Ishikawa (cell line): Measurements from ENCODE around the gene C4orf54.

ENCODE experiments used
- CEBPB ChIP-seq: IDR thresholded peaks from 2 replicates; pipeline ENCODE4 v1.6.1; 2012
- CREB1 ChIP-seq: IDR thresholded peaks from 2 replicates; pipeline ENCODE4 v1.6.1; 2012; ENCODE audit warnings: low read depth
- EGR1 ChIP-seq: IDR thresholded peaks from 2 replicates; pipeline ENCODE4 v1.6.1; 2012
- EP300 ChIP-seq: IDR thresholded peaks from 2 replicates; pipeline ENCODE4 v1.6.1; 2012; ENCODE audit warnings: borderline replicate concordance
- FOXM1 ChIP-seq: IDR thresholded peaks from 2 replicates; pipeline ENCODE4 v1.6.1; 2012; ENCODE audit warnings: low read depth, borderline replicate concordance
- RAD21 ChIP-seq: IDR thresholded peaks from 2 replicates; pipeline ENCODE4 v1.6.1; 2012; ENCODE audit warnings: low read depth
- TAF1 ChIP-seq: IDR thresholded peaks from 2 replicates; pipeline ENCODE4 v1.6.1; 2012; ENCODE audit warnings: low read depth, mild to moderate bottlenecking
- TCF12 ChIP-seq: IDR thresholded peaks from 2 replicates; pipeline ENCODE4 v1.6.1; 2012; ENCODE audit warnings: low read depth
- USF1 ChIP-seq: IDR thresholded peaks from 2 replicates; pipeline ENCODE4 v1.6.1; 2012
- YY1 ChIP-seq: IDR thresholded peaks from 2 replicates; pipeline ENCODE4 v1.6.1; 2012; ENCODE audit warnings: low read depth
- ZBTB7A ChIP-seq: IDR thresholded peaks from 2 replicates; pipeline ENCODE4 v1.6.1; 2012; ENCODE audit warnings: low read depth
- TF ChIP-seq, protein P1 (sequence below): IDR thresholded peaks from 2 replicates; pipeline ENCODE4 v1.6.1; 2012
- TF ChIP-seq, protein P2 (sequence below): IDR thresholded peaks from 2 replicates; pipeline ENCODE4 v1.6.1; 2012; ENCODE audit warnings: low read depth, mild to moderate bottlenecking

GRCh38 chr4:99693140-99693539 lies 35.5 kb upstream of the C4orf54 start:
- no peak for TF ChIP-seq TCF12
- TF ChIP-seq YY1, result no peak
- TF ChIP-seq, protein P1, sequence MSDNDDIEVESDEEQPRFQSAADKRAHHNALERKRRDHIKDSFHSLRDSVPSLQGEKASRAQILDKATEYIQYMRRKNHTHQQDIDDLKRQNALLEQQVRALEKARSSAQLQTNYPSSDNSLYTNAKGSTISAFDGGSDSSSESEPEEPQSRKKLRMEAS, result no peak
- TF ChIP-seq, protein P2, sequence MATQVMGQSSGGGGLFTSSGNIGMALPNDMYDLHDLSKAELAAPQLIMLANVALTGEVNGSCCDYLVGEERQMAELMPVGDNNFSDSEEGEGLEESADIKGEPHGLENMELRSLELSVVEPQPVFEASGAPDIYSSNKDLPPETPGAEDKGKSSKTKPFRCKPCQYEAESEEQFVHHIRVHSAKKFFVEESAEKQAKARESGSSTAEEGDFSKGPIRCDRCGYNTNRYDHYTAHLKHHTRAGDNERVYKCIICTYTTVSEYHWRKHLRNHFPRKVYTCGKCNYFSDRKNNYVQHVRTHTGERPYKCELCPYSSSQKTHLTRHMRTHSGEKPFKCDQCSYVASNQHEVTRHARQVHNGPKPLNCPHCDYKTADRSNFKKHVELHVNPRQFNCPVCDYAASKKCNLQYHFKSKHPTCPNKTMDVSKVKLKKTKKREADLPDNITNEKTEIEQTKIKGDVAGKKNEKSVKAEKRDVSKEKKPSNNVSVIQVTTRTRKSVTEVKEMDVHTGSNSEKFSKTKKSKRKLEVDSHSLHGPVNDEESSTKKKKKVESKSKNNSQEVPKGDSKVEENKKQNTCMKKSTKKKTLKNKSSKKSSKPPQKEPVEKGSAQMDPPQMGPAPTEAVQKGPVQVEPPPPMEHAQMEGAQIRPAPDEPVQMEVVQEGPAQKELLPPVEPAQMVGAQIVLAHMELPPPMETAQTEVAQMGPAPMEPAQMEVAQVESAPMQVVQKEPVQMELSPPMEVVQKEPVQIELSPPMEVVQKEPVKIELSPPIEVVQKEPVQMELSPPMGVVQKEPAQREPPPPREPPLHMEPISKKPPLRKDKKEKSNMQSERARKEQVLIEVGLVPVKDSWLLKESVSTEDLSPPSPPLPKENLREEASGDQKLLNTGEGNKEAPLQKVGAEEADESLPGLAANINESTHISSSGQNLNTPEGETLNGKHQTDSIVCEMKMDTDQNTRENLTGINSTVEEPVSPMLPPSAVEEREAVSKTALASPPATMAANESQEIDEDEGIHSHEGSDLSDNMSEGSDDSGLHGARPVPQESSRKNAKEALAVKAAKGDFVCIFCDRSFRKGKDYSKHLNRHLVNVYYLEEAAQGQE, result no peak
- no peak for TF ChIP-seq CREB1
- no peak for TF ChIP-seq EGR1
- TF ChIP-seq TAF1, result no peak
- TF ChIP-seq EP300, result no peak
- TF ChIP-seq USF1, result no peak
- no peak for TF ChIP-seq FOXM1
- no peak for TF ChIP-seq RAD21
- TF ChIP-seq CEBPB, result no peak
- no peak for TF ChIP-seq ZBTB7A
